Measurements from ENCODE around the gene KLHL40.
A peak's percentile ranks its signal among the peaks of the same experiment; 100 is the strongest.

The KLHL40 gene

GRCh38 chr3:42678447-42678846 is 6.9 kb upstream of the KLHL40 start:
- no peak for TF ChIP-seq CTCF (IDR thresholded peaks at IDR 0.05; ENCODE audit: low read depth, low read length)
- no peak overlapping the region for H3K4me3 ChIP-seq (replicated peaks in 1 of 2; ENCODE audit: low read depth in 2 of 2, low read length in 2 of 2)
- no peak for DNase-seq (ENCODE audit: low read depth in 2 of 2)

GRCh38 chr3:42680271-42680670 is 5.1 kb upstream of the KLHL40 start:
- no peak for TF ChIP-seq CTCF (IDR thresholded peaks at IDR 0.05; ENCODE audit: low read depth, low read length)
- DNase-seq (ENCODE audit: low read depth in 2 of 2) = no peak
- H3K4me3 ChIP-seq (replicated peaks in 1 of 2; ENCODE audit: low read depth in 2 of 2, low read length in 2 of 2) = no peak overlapping the region

- no peak for DNase-seq (ENCODE audit: low read depth in 2 of 2)
- TF ChIP-seq CTCF (IDR thresholded peaks at IDR 0.05; ENCODE audit: low read depth, low read length) = no peak
- no peak overlapping the region for H3K4me3 ChIP-seq (replicated peaks in 1 of 2; ENCODE audit: low read depth in 2 of 2, low read length in 2 of 2)
These were observed 4.5 kb upstream of the KLHL40 start for GRCh38 chr3:42680806-42681205.

GRCh38 chr3:42681361-42682038 is 3.8 kb upstream of the KLHL40 start:
- no peak overlapping the region for H3K4me3 ChIP-seq (replicated peaks in 1 of 2; ENCODE audit: low read depth in 2 of 2, low read length in 2 of 2)
- TF ChIP-seq CTCF (IDR thresholded peaks at IDR 0.05; ENCODE audit: low read depth, low read length) = no peak
- no peak for DNase-seq (ENCODE audit: low read depth in 2 of 2)

- no peak overlapping the region for H3K4me3 ChIP-seq (replicated peaks in 1 of 2; ENCODE audit: low read depth in 2 of 2, low read length in 2 of 2)
- no peak for DNase-seq (ENCODE audit: low read depth in 2 of 2)
- TF ChIP-seq CTCF (IDR thresholded peaks at IDR 0.05; ENCODE audit: low read depth, low read length) = no peak
These were observed 2.9 kb upstream of the KLHL40 start for GRCh38 chr3:42682301-42683070.

- TF ChIP-seq CTCF (IDR thresholded peaks at IDR 0.05; ENCODE audit: low read depth, low read length) = no peak
- DNase-seq (ENCODE audit: low read depth in 2 of 2) = peak; percentile 91 to 97
- no peak overlapping the region for H3K4me3 ChIP-seq (replicated peaks in 1 of 2; ENCODE audit: low read depth in 2 of 2, low read length in 2 of 2)
These were observed 1.3 kb upstream of the KLHL40 start for GRCh38 chr3:42683875-42684598.

Data from cardiac fibroblast (primary cell).